Adrenal gland (tissue), 5 donors: ENCODE data around the gene LRP1B.

ENCODE experiments used
- CTCF ChIP-seq, 6 experiments: fragments of 450-650 bp in 4 of 6; fragments of 200-600 bp in 2 of 6; sonication (generic) in 1 of 6; IDR thresholded peaks; 1 replicate in 5 of 6; 2 replicates in 1 of 6; pipeline versions ENCODE4 v1.5.1 to v1.8.0; 2016 to 2021; ENCODE audit warnings: antibody characterized with exemption in 6 of 6, mild to moderate bottlenecking in 2 of 6, moderate library complexity in 1 of 6
- POLR2A ChIP-seq, 2 donors: fragments of 450-650 bp; IDR thresholded peaks; one replicate each; pipeline ENCODE4 v1.6.1; 2017; ENCODE audit warnings: antibody characterized with exemption in 2 of 2, mild to moderate bottlenecking in 2 of 2, moderate library complexity in 1 of 2
- donor health status: DM: no; HTN: no; CAD: no.

GRCh38 chr2:142031656-142032055 is 99.2 kb downstream of the LRP1B start:
- TF ChIP-seq CTCF (IDR thresholded peaks at IDR 0.05) (no peak), POLR2A (IDR thresholded peaks at IDR 0.05) (no peak)
